HEK293T (cell line): Measurements from ENCODE around the gene APOB.

ENCODE experiments used
- ELF4 ChIP-seq: fragments of 450-650 bp; IDR thresholded peaks from 2 replicates; pipeline ENCODE4 v1.6.1; 2017; ENCODE audit warnings: antibody characterized with exemption
- HDGF ChIP-seq: fragments of 450-650 bp; IDR thresholded peaks from 2 replicates; pipeline ENCODE4 v1.6.1; 2017; ENCODE audit warnings: antibody characterized with exemption, borderline replicate concordance
- LEF1 ChIP-seq: fragments of 450-650 bp; IDR thresholded peaks from 2 replicates; pipeline ENCODE4 v1.6.1; 2017; ENCODE audit warnings: mild to moderate bottlenecking, borderline replicate concordance
- PKNOX1 ChIP-seq: fragments of 450-650 bp; IDR thresholded peaks from 2 replicates; pipeline ENCODE4 v1.6.1; 2016
- SP1 ChIP-seq: fragments of 450-650 bp; IDR thresholded peaks from 2 replicates; pipeline ENCODE4 v1.6.1; 2017
- ZNF384 ChIP-seq: fragments of 450-650 bp; IDR thresholded peaks from 2 replicates; pipeline ENCODE4 v1.6.1; 2016

- no peak for TF ChIP-seq ZNF384
- no peak for TF ChIP-seq PKNOX1
- TF ChIP-seq HDGF: no peak
- TF ChIP-seq ELF4: no peak
- TF ChIP-seq SP1: no peak
- no peak for TF ChIP-seq LEF1
Observed at GRCh38 chr2:21042708-21042957, 1.2 kb downstream of the APOB start.
